ENCODE results near the gene CERS6. TPM values are rescaled to one million over a fixed set of nuclear protein-coding genes. Genes with fewer than 3 reads are reported as not detected.
"Not testable (repeated sequence)": the region's sequence is repeated elsewhere in the genome, so short reads cannot be mapped to it uniquely, and the experiment has no call there.

CERS6 gene
- polyA plus RNA-seq, 1 donor = 33.8 TPM

- not testable (repeated sequence) for DNase-seq
Measured at GRCh38 chr2:168502852-168503251, 46.8 kb downstream of the CERS6 start.

GRCh38 chr2:168503901-168504300, 47.8 kb downstream of the CERS6 start:
- DNase-seq = no peak

DNA sequence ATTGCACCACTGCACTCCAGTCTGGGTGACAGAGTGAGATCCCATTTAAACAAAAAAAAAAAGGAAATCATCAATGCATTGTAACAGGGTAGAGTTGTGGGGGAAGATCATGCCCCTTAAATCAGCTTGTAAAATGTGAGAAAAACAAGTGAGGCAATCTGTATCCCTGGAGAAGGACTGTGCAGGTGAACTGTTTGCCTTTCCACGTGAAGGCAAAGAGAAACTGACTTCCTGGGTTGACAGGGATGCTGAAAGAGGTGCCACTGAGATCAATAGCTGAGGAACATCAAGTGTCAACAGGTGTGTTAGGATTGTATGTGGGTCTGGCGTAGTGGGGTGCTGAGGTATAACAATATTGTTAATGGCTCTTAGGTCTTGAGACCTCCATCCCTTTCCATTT, 48.3 kb downstream of the CERS6 start:
- DNase-seq = no peak

- no peak for DNase-seq
Measured at GRCh38 chr2:168510125-168510756, 54.2 kb downstream of the CERS6 start.

DNA sequence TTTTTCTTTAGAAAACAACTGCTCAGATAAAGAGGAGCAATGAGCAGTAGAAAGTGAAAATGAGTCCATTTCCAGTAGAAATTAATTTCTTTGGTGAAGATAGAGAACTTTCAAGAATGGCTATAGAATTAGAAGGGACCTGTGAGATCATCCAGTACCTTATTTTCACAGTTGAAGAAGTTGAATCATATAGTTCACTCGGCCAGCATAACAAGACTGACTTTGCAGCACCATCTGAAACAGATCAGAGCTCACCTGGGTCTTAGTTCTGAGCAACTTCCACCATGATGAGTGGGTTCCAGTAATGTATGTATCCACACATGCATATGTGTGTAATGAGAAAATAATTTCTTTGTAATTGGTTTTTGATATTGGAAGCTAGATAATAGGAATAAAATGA, 58.6 kb downstream of the CERS6 start:
- DNase-seq = no peak

DNA sequence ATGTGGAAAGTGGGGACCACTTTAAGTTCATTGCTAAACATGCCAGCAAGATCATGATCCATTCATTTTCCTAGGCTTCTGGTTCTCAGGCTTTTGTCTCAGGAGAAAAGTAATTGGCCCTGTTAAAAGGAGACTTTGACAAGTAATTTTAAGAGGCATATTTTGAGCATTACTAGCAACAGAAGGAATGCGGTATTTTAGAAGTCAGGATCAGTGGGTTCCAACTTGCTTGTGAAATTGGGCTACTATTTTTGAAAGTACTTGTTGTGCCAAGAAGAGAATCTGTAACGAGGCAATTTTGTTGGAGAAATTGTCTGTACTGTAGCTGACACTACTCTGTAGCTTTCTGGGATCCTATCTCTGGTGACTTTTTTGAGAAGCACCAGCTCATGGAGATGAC, 59.4 kb downstream of the CERS6 start:
- DNase-seq = no peak

DNA sequence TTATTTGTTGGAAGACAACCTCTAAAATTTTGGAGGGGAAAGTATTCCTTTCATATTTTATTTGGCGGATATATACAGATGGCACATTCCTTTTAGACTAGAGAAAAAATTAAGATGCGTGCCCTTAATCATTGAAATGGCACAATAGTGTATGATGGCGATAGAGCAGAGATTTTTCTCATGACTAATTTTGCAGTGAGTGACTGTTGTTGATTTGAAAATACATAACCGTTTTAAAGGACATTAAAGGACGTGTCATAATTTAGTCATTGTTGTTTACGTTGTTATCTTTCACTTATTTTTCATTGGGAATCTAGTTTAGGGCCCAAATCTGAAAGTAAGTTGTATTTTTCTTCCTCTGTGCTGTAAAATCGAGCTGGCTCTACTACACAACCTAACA, 61.7 kb downstream of the CERS6 start:
- no peak for DNase-seq

- DNase-seq = no peak
Measured at GRCh38 chr2:168518555-168519066, 62.5 kb downstream of the CERS6 start.

- no peak for DNase-seq
Measured at GRCh38 chr2:168519534-168520308, 63.6 kb downstream of the CERS6 start.

- DNase-seq = peak; percentile 42
Measured at GRCh38 chr2:168521053-168521741, 65.1 kb downstream of the CERS6 start.

GRCh38 chr2:168522446-168522845, 66.4 kb downstream of the CERS6 start:
- DNase-seq = no peak

DNA sequence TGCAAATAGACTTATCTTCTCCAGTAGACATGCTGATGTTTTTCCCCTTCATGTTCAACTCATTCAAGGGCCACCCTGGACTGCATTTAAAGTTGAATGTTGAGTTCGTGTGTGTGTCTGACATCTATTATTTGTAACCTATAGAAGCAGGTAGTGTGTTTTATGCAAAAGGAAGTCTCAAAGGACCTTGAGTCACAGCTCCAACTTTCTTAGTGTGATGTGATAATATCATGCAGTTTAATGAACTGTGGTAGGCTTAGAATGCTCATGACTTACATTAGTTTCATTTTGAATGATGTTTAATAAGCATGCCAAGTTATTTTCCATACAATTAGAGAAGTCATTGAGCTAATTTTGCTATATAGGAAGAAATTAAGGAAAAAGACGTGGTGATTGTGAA, 67.9 kb downstream of the CERS6 start:
- DNase-seq = no peak

DNA sequence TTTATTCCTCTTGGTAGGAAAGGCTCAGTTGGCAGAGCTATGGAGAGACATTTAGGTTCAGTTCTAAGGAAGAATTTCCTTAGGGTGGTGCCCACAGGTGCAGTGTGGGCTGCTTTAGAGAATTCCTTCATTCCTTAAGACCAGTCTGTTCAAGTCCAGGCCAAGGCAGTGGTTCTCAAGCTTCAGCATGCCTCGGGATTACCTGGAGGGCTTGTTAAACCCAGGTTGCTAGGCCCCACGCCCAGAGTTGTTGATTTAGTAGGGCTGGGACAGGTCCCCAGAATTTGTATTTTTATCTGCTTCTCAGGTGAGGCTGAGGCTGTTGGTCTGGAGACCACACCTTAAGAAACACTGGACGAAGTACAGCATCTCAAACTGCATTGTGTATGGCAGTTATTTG, 68.9 kb downstream of the CERS6 start:
- no peak for DNase-seq

DNA sequence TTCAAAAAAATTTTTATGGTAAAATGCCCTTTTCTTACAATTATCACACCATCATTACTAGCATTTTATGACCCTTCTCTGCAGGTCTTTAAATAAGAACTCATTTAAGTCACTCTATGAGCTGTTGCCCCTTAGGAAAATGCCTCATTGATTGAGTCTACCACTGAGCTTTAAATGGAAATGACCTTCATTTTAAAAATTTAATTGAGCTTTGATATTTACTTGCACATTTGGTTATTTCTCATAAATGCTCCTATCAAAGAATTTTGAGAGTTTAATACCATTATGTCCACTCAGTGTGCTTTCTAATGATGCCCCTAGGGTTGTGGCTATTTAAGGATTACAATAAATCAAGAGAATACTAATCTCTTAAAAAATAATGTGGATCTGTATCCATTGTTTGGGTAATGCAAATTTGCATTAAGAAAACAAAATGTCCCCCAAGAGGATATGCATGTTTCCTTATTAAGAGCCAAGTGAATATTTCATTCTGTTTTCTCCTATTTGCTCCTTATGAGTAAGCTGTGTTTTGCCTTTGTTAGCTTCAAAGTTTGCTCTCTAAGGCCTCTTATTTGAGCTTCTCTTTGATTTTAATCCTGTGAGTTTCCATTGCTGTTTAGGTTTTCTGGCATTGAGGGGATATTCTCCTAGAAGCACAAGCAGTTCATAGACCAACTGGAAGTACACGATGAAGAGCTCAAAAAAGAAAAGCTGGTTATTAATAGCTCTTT, 69.8 kb downstream of the CERS6 start:
- no peak for DNase-seq

DNA sequence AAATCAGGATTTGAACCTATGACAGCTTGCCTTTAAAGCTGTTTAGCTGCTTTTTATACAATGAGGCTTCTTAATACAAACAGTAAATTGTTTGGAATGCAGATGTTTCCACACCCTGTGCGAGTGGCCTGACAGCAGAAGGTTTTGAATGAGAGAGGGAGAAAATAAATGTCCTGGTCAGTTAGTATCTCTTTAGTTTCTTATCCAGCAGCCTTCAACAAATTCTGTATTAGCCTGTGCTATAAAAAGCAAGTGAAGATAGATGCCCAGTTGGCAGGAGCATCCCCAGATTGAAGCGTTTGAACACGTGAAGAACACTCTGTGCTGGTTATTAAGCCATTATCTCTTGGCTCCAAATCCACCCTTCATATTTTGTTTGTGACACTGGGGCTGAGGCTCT, 70.6 kb downstream of the CERS6 start:
- DNase-seq = no peak

DNA sequence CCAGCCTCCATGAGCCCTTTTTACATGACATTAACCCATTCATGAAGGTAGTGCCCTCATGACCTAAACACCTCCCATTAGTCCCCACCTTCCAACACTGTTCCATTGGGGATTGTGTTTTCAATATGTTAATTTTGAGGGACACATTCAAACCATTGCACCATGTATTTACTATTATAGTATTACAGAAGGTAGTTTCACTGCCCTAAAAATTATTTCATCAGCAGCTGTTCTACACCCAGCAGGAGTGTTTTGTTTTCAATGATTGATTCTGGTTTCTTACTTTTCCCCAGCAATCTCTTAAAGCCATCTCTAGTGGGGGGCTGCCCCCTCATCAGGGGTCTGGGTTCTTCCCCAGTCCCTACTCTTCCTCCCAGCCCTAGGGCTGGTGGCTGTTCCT, 71.9 kb downstream of the CERS6 start:
- no peak for DNase-seq

- DNase-seq = no peak
Measured at GRCh38 chr2:168528469-168528868, 72.4 kb downstream of the CERS6 start.

- DNase-seq = no peak
Measured at GRCh38 chr2:168529054-168529833, 73.2 kb downstream of the CERS6 start.

- no peak for DNase-seq
Measured at GRCh38 chr2:168529900-168530561, 74.0 kb downstream of the CERS6 start.

- peak; percentile 28 for DNase-seq
Measured at GRCh38 chr2:168530982-168531622, 75.0 kb downstream of the CERS6 start.

DNA sequence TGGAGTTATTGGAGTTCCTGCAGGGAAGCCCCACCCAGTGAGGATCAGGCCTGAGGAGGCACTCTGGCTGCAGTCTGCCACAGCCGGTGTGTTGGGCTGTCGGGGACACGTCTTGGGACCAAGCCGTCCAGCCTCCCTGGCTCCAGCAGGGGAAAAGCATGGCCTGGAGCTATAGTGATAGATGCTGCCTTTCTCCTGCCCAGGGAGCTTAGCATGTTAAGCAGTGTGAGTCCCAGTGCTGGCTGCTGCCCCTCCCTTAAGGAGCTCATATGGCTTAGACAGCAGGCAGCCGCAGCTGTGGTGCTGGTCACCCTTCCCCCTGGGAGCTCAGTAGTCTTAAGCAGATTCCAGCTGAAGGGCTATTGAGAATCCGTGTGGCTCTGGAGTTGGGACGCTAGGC, 78.9 kb downstream of the CERS6 start:
- DNase-seq = no peak
